Prostate gland (tissue), 2 donors: ENCODE results near the gene ADAT2.
"Not testable (repeated sequence)": the region's sequence is repeated elsewhere in the genome, so short reads cannot be mapped to it uniquely, and the experiment has no call there.

Experiments used
- CTCF ChIP-seq, 4 experiments: fragments of 200-600 bp in 2 of 4; fragments of 450-650 bp in 2 of 4; sonication (generic) in 2 of 4; IDR thresholded peaks; 1 replicate in 3 of 4; 2 replicates in 1 of 4; pipeline ENCODE4 v1.5.1; 2016 to 2019; ENCODE audit warnings: antibody characterized with exemption in 4 of 4, mild to moderate bottlenecking in 2 of 4, moderate library complexity in 2 of 4
- POLR2A ChIP-seq: fragments of 450-650 bp; IDR thresholded peaks from one replicate; pipeline ENCODE4 v1.6.1; 2016; ENCODE audit warnings: antibody characterized with exemption, mild to moderate bottlenecking

GRCh38 chr6:143447865-143448264 is 2.6 kb downstream of the ADAT2 start:
- TF ChIP-seq CTCF (IDR thresholded peaks at IDR 0.05); POLR2A: not testable (repeated sequence)
